Stomach smooth muscle (tissue), 2 donors: ENCODE data around the gene TRPM8.

Source experiments
- H3K27ac ChIP-seq: one replicate; pipeline ENCODE4 v1.7.0; 2013; ENCODE audit warnings: mild to moderate bottlenecking, low read length, inconsistent platforms
- H3K27me3 ChIP-seq, 2 donors: one replicate each; pipeline ENCODE4 v1.7.0; 2013; ENCODE audit warnings: low read length in 2 of 2; ENCODE audit not compliant: insufficient read depth in 2 of 2, control insufficient read depth in 1 of 2
- H3K36me3 ChIP-seq, 2 donors: one replicate each; pipeline ENCODE4 v1.7.0; 2013; ENCODE audit warnings: low read length in 2 of 2; ENCODE audit not compliant: control insufficient read depth in 2 of 2, insufficient read depth in 2 of 2
- H3K4me1 ChIP-seq: one replicate; pipeline ENCODE4 v1.7.0; 2013; ENCODE audit warnings: low read length; ENCODE audit not compliant: control insufficient read depth, insufficient read depth
- H3K4me3 ChIP-seq, 2 donors: one replicate each; pipeline ENCODE4 v1.7.0; 2013; ENCODE audit warnings: low read length in 2 of 2
- H3K9ac ChIP-seq, 2 donors: one replicate each; pipeline ENCODE4 v1.7.0; 2013; ENCODE audit warnings: low read length in 2 of 2, mild to moderate bottlenecking in 1 of 2
- H3K9me3 ChIP-seq, 2 donors: one replicate each; pipeline ENCODE4 v1.7.0; 2013; ENCODE audit warnings: low read length in 2 of 2; ENCODE audit not compliant: control insufficient read depth in 2 of 2
- donor health status: healthy.
- donor health status: Pancreatic carcinoma.

The TRPM8 gene

GRCh38 chr2:234025466-234025865, 108.3 kb downstream of the TRPM8 start:
- H3K36me3 ChIP-seq, result no peaks in the 10 kb centered on the region
- H3K9ac ChIP-seq, result no peak overlapping the region
- H3K9me3 ChIP-seq, result no peaks in the 10 kb centered on the region
- no peaks in the 10 kb centered on the region for H3K4me1 ChIP-seq
- H3K4me3 ChIP-seq, result no peak overlapping the region
- peaks cover 3% of the 10 kb centered on the region in 2 donors for H3K27me3 ChIP-seq
- no peak overlapping the region for H3K27ac ChIP-seq

- Histone ChIP-seq H3K9me3 (peaks cover 0 to 1% of the 10 kb centered on the region in 2 donors), H3K4me1 (no peaks in the 10 kb centered on the region), H3K9ac (no peak overlapping the region), H3K4me3 (no peak overlapping the region), H3K27ac (no peak overlapping the region), H3K36me3 (no peaks in the 10 kb centered on the region), H3K27me3 (peaks cover 3% of the 10 kb centered on the region in 2 donors)
Observed at GRCh38 chr2:234025891-234026401, 108.8 kb downstream of the TRPM8 start.

- no peak overlapping the region for H3K27ac ChIP-seq
- no peaks in the 10 kb centered on the region for H3K36me3 ChIP-seq
- no peaks in the 10 kb centered on the region for H3K4me1 ChIP-seq
- peaks cover 3% of the 10 kb centered on the region in 2 donors for H3K27me3 ChIP-seq
- no peak overlapping the region for H3K9ac ChIP-seq
- peaks cover 0 to 3% of the 10 kb centered on the region in 2 donors for H3K9me3 ChIP-seq
- no peak overlapping the region for H3K4me3 ChIP-seq
Observed at GRCh38 chr2:234026693-234027254, 109.6 kb downstream of the TRPM8 start.

DNA sequence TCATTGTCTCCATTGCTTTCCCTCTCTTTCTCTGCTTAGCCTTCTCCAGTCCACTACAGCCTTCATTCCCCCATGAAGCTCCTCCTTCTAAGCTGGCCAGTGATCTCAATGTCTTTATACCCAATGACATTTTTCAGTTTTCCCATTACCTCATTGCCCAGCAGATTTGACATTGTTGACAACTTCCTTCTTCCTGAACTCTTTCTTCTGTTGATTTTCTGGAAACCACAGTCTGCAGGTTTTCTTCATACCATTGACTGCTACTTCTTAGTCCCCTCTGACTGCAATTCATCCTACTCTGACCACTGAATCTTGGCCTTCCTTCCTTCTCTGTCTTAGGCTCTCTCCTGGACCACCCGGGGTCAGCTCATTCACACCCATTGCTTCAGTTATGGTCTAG, 110.5 kb downstream of the TRPM8 start:
- H3K27me3 ChIP-seq, result peaks cover 3% of the 10 kb centered on the region in 2 donors
- no peak overlapping the region for H3K27ac ChIP-seq
- no peaks in the 10 kb centered on the region for H3K36me3 ChIP-seq
- H3K4me1 ChIP-seq, result no peaks in the 10 kb centered on the region
- H3K9ac ChIP-seq, result no peak overlapping the region
- H3K9me3 ChIP-seq, result peaks cover 0 to 3% of the 10 kb centered on the region in 2 donors
- no peak overlapping the region for H3K4me3 ChIP-seq

DNA sequence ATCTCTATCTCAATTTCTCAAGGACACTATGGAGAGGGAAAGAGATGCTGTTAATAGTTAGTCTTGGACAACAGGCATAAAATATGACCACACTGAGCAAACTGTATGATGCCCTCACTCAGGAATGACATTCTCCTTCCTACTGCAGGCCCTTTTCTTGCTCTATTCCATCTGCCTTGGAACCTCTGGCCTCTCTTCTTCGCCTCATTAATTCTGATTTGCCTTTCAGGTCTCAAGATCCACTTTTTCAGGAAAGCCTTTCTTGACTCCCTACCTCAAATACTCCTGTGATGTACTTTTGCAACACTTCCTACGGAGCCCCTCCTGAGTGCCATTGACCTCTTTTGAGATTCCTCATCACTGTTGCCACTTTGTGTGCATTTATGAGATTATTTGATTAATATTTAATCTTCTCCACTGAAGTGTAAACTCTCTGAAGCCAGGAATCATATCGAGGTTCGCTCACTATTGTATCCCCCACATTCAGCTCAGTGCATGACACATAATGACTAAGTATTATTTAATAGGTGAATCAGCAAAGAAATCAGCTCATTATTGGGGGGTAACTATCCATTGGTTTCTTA, 112.1 kb downstream of the TRPM8 start:
- H3K36me3 ChIP-seq, result no peaks in the 10 kb centered on the region
- no peaks in the 10 kb centered on the region for H3K4me1 ChIP-seq
- no peak overlapping the region for H3K4me3 ChIP-seq
- peaks cover 5 to 9% of the 10 kb centered on the region in 2 donors for H3K9me3 ChIP-seq
- no peak overlapping the region for H3K9ac ChIP-seq
- no peak overlapping the region for H3K27ac ChIP-seq
- H3K27me3 ChIP-seq, result peaks cover 3% of the 10 kb centered on the region in 2 donors

DNA sequence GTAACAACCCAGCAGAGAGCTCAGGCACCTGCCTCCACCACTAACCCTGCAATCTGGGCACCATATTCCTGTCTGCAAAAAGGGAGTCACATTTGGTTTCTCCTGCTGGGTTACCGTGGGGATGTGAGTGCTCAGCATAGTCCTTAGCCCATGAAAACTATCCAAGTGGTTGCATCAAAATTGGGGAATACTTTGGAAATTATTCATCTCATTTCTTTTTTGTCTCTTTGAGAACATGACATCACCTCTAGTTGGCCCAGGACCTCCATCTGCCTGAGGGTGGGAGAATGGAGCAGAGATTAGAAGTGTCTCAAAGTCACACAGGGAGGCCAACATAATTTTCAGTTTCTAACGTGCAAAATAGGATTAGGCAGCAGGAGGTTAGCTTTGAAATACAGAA, 114.0 kb downstream of the TRPM8 start:
- H3K36me3 ChIP-seq, result no peaks in the 10 kb centered on the region
- H3K4me1 ChIP-seq, result no peaks in the 10 kb centered on the region
- H3K4me3 ChIP-seq, result no peak overlapping the region
- H3K27ac ChIP-seq, result no peak overlapping the region
- peaks cover 3% of the 10 kb centered on the region in 2 donors for H3K27me3 ChIP-seq
- peaks cover 7 to 18% of the 10 kb centered on the region in 2 donors for H3K9me3 ChIP-seq
- no peak overlapping the region for H3K9ac ChIP-seq

GRCh38 chr2:234032279-234032856, 115.2 kb downstream of the TRPM8 start:
- Histone ChIP-seq H3K36me3 (no peaks in the 10 kb centered on the region), H3K27me3 (peaks cover 0 to 3% of the 10 kb centered on the region in 2 donors), H3K27ac (no peak overlapping the region), H3K9me3 (peaks cover 7 to 18% of the 10 kb centered on the region in 2 donors), H3K4me3 (no peak overlapping the region), H3K9ac (no peak overlapping the region), H3K4me1 (no peaks in the 10 kb centered on the region)

DNA sequence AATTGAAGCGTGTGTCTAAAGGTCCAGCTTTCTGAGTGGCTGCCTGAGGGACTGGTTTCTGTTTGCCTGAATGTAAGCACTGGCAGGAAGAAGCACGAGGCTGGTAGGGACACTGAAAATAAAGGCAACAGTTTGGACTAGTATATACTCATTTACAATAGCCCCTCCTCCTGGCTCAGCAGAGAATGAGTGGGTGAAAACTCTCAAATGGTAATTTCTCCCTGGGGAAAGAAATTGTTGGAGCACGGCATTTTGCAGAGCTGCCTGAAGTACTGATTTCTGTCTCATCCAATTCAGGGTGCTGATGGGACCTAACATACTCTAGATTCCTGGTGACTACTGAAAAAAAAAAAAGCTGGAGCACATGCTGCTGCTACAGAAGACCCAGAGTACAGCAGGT, 116.0 kb downstream of the TRPM8 start:
- no peak overlapping the region for H3K9ac ChIP-seq
- H3K4me1 ChIP-seq, result no peaks in the 10 kb centered on the region
- H3K27me3 ChIP-seq, result peaks cover 0 to 3% of the 10 kb centered on the region in 2 donors
- no peak overlapping the region for H3K27ac ChIP-seq
- H3K36me3 ChIP-seq, result no peaks in the 10 kb centered on the region
- no peak overlapping the region for H3K4me3 ChIP-seq
- H3K9me3 ChIP-seq, result peaks cover 7 to 18% of the 10 kb centered on the region in 2 donors

DNA sequence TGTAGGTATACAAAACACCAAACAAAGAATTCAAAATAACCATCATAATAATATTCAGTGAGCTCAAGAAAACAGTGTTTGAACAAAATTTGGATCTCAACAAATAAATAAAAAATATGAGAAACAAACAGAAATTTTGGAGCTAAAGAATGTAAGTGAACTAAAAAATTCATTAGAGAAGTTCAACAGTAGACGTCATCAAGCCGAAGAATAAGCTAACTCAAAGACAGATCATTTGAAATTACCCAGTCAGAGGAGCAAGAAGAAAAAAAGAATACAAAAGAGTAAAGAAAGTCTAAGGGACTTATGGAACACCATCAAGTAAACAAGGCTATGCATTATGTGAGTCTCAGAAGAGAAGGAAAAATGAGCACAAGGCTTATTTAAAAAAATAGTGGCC, 116.7 kb downstream of the TRPM8 start:
- Histone ChIP-seq H3K36me3 (no peaks in the 10 kb centered on the region), H3K27me3 (peaks cover 0 to 3% of the 10 kb centered on the region in 2 donors), H3K4me1 (no peaks in the 10 kb centered on the region), H3K4me3 (no peak overlapping the region), H3K9me3 (peaks cover 7 to 18% of the 10 kb centered on the region in 2 donors), H3K27ac (no peak overlapping the region), H3K9ac (no peak overlapping the region)

- Histone ChIP-seq H3K9ac (no peak overlapping the region), H3K27me3 (no peaks in the 10 kb centered on the region), H3K4me1 (no peaks in the 10 kb centered on the region), H3K4me3 (no peak overlapping the region), H3K9me3 (peaks cover 4 to 14% of the 10 kb centered on the region in 2 donors), H3K36me3 (no peaks in the 10 kb centered on the region), H3K27ac (no peak overlapping the region)
Observed at GRCh38 chr2:234038076-234038802, 121.1 kb downstream of the TRPM8 start.
